ES-I3 (cell line): ENCODE measurements around the gene CCIN.

Experiments used
- H3K36me3 ChIP-seq: 2 replicates; pipeline ENCODE4 v1.6.1; 2013; ENCODE audit warnings: mild to moderate bottlenecking, low read length, control low read depth, moderate library complexity; ENCODE audit not compliant: insufficient read depth
- H3K4me1 ChIP-seq: 2 replicates; pipeline ENCODE4 v1.6.1; 2013; ENCODE audit warnings: mild to moderate bottlenecking, control low read depth, low read length; ENCODE audit not compliant: insufficient read depth
- H3K9ac ChIP-seq: 2 replicates; pipeline ENCODE4 v1.6.1; 2013; ENCODE audit warnings: low read depth, mild to moderate bottlenecking, low read length, moderate library complexity
- H3K9me3 ChIP-seq: 2 replicates; pipeline ENCODE4 v1.6.1; 2013; ENCODE audit warnings: mild to moderate bottlenecking, low read length, moderate library complexity; ENCODE audit not compliant: control insufficient read depth, insufficient read depth

CCIN gene

DNA sequence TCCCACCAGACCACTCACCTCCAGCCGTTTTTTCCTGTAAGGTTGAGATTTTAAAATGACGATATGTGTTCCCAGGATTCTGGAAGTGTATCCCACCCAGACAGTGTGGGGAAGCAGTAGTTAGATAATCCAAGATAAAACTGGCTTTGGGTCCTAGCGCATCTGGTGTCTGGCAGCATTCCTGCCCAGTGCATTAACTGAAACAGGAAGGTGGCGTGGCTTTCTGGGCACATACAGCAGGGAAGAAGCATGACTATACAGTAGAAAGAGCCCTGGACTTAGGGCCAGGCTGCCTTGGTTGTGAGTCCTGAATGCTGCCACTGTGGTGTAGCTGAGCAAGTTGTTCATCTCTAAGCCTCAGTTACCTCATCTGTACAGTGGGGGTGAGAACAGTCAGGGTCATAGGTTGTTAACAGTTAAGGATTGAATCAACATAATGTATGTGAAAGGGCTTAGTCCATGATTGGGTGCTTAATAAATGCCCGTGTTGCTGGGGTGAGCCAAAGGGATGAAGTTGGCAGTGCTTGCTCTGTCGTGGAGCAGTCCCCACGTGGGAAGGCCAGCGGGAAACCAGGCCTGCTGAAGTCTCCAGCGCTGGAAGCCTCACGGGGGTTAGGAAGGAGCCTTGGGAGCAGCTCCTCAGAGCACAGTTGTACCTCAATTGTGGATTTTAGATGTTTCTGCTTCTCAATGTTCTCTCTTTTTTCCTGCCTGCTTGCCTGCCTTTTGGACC is 39.5 kb downstream of the CCIN start:
- H3K9me3 ChIP-seq, result no peaks in the 10 kb centered on the region
- H3K9ac ChIP-seq, result no peak overlapping the region
- H3K4me1 ChIP-seq, result no peaks in the 10 kb centered on the region
- H3K36me3 ChIP-seq, result peaks cover 40% of the 10 kb centered on the region

DNA sequence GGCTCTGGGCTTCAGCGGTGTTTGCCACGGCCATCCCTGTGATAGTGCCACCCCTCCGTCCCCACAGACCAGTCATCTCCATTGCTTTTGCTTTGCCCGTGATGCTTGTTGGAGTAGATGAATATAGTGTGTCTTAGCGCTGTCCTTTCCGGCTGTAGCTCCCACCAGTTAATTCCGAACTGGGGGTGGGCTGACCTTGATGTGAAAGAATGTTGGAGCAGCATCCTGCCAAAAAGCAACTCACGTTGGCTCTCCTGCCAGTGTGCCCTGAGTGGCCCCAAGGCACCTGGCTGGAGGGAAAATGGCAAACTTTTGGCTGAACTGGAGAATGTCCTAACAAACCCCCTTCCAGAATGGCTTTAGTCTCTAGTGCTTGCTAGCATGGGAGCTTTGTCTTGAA is 41.5 kb downstream of the CCIN start:
- Histone ChIP-seq H3K9me3 (no peaks in the 10 kb centered on the region), H3K36me3 (peaks cover 25% of the 10 kb centered on the region)

DNA sequence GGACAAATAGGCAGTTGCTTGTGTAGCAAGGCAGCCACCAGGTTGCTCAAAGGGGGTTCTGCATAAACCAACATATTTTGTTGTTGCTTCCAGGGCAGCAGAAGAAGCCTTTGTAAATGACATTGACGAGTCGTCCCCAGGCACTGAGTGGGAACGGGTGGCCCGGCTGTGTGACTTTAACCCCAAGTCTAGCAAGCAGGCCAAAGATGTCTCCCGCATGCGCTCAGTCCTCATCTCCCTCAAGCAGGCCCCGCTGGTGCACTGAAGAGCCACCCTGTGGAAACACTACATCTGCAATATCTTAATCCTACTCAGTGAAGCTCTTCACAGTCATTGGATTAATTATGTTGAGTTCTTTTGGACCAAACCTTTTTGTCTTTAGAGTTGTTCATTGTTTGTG is 42.3 kb downstream of the CCIN start:
- no peak overlapping the region for H3K9ac ChIP-seq
- H3K4me1 ChIP-seq, result no peaks in the 10 kb centered on the region
- H3K36me3 ChIP-seq, result peaks cover 18% of the 10 kb centered on the region
- no peaks in the 10 kb centered on the region for H3K9me3 ChIP-seq

More for the DNA sequence above, 41.5 kb downstream of the CCIN start:
- H3K4me1 ChIP-seq, result no peaks in the 10 kb centered on the region
- no peak overlapping the region for H3K9ac ChIP-seq

DNA sequence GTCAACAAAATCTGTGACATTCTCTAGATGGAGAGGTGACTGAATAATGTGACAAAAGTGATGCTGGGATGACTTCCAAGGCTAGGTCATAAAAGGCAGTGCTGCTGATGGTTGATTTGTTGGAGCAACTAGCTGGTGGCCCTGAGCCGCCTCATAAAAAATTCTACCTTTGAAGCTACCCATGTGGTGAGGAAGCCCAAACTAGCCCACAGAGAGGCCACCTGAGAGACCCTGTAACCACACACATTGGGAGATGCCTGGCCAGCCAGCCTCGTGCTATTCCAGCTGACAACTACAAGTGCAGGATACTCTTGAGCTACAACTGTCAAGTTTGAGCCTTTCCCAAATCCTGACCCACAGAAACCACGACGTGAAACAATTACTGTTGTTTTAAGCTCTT is 44.2 kb downstream of the CCIN start:
- H3K9ac ChIP-seq, result no peak overlapping the region
- H3K4me1 ChIP-seq, result no peaks in the 10 kb centered on the region
- H3K9me3 ChIP-seq, result no peaks in the 10 kb centered on the region
- H3K36me3 ChIP-seq, result peaks cover 18% of the 10 kb centered on the region

DNA sequence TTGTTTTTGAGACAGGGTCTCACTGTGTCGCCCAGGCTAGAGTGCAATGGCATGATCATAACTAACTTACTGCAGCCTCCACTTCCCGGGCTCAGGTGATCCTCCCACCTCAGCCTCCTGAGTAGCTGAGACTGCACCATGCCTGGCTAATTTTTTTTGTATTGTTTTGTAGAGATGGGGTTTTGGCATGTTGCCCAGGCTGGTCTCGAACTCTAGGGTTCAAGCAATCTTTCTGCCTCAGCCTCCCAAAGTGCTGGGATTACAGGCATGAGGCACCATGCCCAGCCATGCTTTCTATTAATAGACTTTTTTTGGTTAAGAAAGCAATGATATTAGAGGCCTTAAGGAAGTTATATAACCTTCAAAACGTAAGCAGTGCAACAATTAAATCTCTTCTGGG is 44.8 kb downstream of the CCIN start:
- H3K36me3 ChIP-seq, result peaks cover 21% of the 10 kb centered on the region
- no peaks in the 10 kb centered on the region for H3K4me1 ChIP-seq
- H3K9ac ChIP-seq, result no peak overlapping the region
- no peaks in the 10 kb centered on the region for H3K9me3 ChIP-seq

DNA sequence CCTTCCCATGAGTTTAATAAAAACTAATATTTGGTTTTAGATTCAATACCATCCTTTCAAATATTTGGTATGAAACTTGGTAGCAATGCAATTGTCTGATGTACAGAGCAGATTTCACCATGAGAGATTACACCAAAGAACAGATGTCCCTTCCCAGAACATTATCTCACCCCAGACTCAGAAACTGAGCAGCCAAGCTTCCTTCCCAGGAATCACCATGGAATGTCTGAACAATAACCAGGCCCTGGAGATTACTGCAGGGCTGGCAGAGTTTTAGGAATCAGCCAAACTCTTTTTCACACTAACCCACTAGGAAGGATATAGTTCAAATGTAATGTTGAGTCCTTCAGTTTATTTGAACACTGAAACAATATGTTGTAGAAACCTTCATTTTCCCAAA is 45.4 kb downstream of the CCIN start:
- Histone ChIP-seq H3K9ac (no peak overlapping the region), H3K36me3 (peaks cover 23% of the 10 kb centered on the region), H3K4me1 (no peaks in the 10 kb centered on the region), H3K9me3 (no peaks in the 10 kb centered on the region)

DNA sequence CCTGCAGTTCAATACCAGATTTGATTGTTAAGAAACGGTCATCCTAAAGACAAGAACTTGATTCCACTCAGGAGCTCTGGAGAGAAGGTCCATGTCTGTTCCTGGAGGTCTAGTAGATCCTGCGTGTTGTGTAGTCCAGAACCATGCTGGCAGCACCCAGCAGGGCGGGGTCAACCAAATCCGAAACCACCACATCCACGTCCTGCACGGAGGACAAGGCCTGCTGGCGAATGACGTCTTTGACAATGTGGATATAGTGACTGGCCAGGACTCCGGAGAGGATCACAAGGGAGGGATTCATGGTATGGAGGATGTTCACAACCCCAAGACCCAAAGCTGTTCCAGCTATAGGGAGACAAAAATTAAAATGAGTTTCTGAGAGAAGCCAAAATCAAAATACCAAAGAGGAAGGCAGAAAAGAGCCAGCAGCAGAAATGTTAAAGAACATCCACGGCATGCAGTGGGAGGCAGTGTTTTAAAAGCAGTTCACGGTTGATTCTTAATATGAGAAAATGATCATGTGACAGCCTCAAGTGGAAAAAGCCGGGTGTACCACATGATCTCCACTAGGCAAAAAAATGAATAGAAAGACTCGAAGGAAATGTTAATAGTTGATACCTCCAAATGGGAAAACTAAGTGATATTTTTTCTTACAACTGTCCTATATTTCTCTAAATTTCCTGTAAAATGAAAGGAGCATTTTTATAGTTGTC is 48.2 kb downstream of the CCIN start:
- Histone ChIP-seq H3K4me1 (no peaks in the 10 kb centered on the region), H3K9me3 (peaks cover 2% of the 10 kb centered on the region), H3K9ac (no peak overlapping the region), H3K36me3 (peaks cover 21% of the 10 kb centered on the region)

DNA sequence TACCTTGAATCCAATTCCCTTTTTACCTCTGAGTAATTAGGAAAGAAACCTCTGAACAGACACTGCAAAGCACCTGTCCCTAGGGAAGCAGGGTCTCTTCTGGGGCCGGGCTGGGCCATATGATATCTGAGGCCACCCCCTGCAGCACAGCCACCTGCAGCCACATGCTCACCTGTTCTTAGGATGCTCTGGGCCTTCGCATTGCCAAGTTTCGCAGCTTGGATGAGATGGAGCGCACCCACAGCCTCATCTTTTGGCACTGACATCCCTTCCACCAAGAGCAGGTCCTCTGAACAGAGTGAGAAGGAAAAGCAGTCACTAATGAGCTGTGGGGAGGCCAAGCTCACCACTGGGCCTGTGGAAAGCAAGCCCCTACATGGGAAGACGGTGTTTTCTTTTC is 48.8 kb downstream of the CCIN start:
- H3K9ac ChIP-seq, result no peak overlapping the region
- no peaks in the 10 kb centered on the region for H3K4me1 ChIP-seq
- peaks cover 8% of the 10 kb centered on the region for H3K9me3 ChIP-seq
- H3K36me3 ChIP-seq, result peaks cover 20% of the 10 kb centered on the region

DNA sequence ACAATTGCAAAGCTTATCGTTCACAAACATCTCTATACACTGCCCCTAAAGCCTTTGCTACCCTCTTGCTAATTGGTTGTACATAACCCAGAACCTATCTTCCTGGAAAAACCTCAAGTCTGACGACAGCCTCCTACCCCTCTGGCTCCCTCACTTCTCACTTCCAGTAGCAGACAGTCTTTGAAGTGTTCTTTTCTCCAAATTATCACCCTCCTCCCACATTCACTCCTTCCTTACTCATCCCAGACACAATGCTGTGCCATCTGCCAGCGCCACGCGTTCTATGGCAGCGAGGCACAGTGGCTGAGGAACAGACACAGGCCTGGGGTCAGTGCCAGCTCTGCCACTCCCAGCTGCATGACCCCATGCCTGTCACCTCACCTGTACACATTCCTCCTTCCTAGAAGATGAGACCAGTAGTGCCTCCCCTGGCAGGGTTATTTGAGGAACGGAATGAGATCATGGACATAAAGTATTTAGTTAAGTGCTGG is 49.3 kb downstream of the CCIN start:
- Histone ChIP-seq H3K9me3 (peaks cover 9% of the 10 kb centered on the region), H3K36me3 (peaks cover 21% of the 10 kb centered on the region), H3K4me1 (no peaks in the 10 kb centered on the region), H3K9ac (no peak overlapping the region)
